ENCODE data around the gene CTNND2. TPM values are rescaled to one million over a fixed set of nuclear protein-coding genes. Genes with fewer than 3 reads are reported as not detected.

The CTNND2 gene
- total RNA-seq, 2 experiments from 2014 or later = 0.20 TPM; not detected in 1

DNA sequence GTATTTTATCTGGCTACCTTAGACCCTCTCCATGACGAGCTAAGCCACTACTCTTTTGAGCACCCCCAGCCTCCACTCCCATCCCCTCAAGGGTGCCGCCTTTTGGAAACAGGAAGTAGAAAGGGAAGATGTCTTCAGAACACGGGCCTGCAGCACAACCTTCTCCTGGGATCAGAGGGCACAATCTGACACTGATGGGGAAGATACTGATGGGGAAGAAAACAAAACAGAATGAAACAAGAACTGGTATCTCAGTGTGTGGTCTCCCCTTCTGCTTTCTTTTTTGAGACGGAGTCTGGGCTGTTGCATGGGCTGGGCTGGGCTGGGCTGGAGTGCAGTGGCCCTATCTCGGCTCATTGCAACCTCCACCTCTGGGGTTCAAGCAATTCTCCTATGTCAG lies 603.5 kb downstream of the CTNND2 start:
- no peak overlapping the region for H3K4me3 ChIP-seq (ENCODE audit: low read length)
- ATAC-seq (ENCODE audit: poor library complexity) (no peak), DNase-seq (no peak)
- no peak overlapping the region for H3K27ac ChIP-seq (ENCODE audit: low read depth in 1 of 2, low read length in 2 of 2)
- H3K27ac Mint-ChIP-seq = no peak overlapping the region
- H3K4me3 Mint-ChIP-seq = no peak overlapping the region
- no peaks in the 10 kb centered on the region for H3K9me3 ChIP-seq (ENCODE audit: control insufficient read depth in 1 of 2, insufficient read depth in 1 of 2, low read length in 2 of 2)
- H3K4me1 Mint-ChIP-seq (ENCODE audit: low read depth) = no peaks in the 10 kb centered on the region
- ChIA-PET POLR2A (no interaction called here), CTCF (no interaction called here)
- no peaks in the 10 kb centered on the region for H3K36me3 ChIP-seq (ENCODE audit: insufficient read depth, low read length)
- H3K36me3 Mint-ChIP-seq (ENCODE audit: low read depth) = no peaks in the 10 kb centered on the region
- intact Hi-C loops (cut with DNase I, micrococcal nuclease) = no loop called here
- no peaks in the 10 kb centered on the region for H3K27me3 ChIP-seq (ENCODE audit: control insufficient read depth in 1 of 2, insufficient read depth in 2 of 2, low read length in 2 of 2)
- TF ChIP-seq, protein P1, sequence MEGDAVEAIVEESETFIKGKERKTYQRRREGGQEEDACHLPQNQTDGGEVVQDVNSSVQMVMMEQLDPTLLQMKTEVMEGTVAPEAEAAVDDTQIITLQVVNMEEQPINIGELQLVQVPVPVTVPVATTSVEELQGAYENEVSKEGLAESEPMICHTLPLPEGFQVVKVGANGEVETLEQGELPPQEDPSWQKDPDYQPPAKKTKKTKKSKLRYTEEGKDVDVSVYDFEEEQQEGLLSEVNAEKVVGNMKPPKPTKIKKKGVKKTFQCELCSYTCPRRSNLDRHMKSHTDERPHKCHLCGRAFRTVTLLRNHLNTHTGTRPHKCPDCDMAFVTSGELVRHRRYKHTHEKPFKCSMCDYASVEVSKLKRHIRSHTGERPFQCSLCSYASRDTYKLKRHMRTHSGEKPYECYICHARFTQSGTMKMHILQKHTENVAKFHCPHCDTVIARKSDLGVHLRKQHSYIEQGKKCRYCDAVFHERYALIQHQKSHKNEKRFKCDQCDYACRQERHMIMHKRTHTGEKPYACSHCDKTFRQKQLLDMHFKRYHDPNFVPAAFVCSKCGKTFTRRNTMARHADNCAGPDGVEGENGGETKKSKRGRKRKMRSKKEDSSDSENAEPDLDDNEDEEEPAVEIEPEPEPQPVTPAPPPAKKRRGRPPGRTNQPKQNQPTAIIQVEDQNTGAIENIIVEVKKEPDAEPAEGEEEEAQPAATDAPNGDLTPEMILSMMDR (IDR thresholded peaks at IDR 0.05) = no peak
- H3K27me3 Mint-ChIP-seq = no peaks in the 10 kb centered on the region
- H3K9me3 Mint-ChIP-seq = no peaks in the 10 kb centered on the region
- no peaks in the 10 kb centered on the region for H3K4me1 ChIP-seq (ENCODE audit: insufficient read depth, low read length)

- no peaks in the 10 kb centered on the region for H3K4me1 Mint-ChIP-seq (ENCODE audit: low read depth)
- no peak for DNase-seq
- TF ChIP-seq, protein P1 (IDR thresholded peaks at IDR 0.05) = no peak
- no peaks in the 10 kb centered on the region for H3K27me3 ChIP-seq (ENCODE audit: control insufficient read depth in 1 of 2, insufficient read depth in 2 of 2, low read length in 2 of 2)
- intact Hi-C loops (cut with DNase I, micrococcal nuclease) = no loop called here
- H3K36me3 ChIP-seq (ENCODE audit: insufficient read depth, low read length) = no peaks in the 10 kb centered on the region
- no peak for ATAC-seq (ENCODE audit: poor library complexity)
- H3K4me3 ChIP-seq (ENCODE audit: low read length) = no peak overlapping the region
- CTCF ChIA-PET = no interaction called here
- no peak overlapping the region for H3K27ac ChIP-seq (ENCODE audit: low read depth in 1 of 2, low read length in 2 of 2)
- H3K36me3 Mint-ChIP-seq (ENCODE audit: low read depth) = no peaks in the 10 kb centered on the region
- POLR2A ChIA-PET = no interaction called here
- H3K4me1 ChIP-seq (ENCODE audit: insufficient read depth, low read length) = no peaks in the 10 kb centered on the region
- no peaks in the 10 kb centered on the region for H3K9me3 Mint-ChIP-seq
- no peaks in the 10 kb centered on the region for H3K9me3 ChIP-seq (ENCODE audit: control insufficient read depth in 1 of 2, insufficient read depth in 1 of 2, low read length in 2 of 2)
- H3K27me3 Mint-ChIP-seq = no peaks in the 10 kb centered on the region
- no peak overlapping the region for H3K4me3 Mint-ChIP-seq
- no peak overlapping the region for H3K27ac Mint-ChIP-seq
Observed at GRCh38 chr5:11298877-11299276, 605.4 kb downstream of the CTNND2 start.

DNA sequence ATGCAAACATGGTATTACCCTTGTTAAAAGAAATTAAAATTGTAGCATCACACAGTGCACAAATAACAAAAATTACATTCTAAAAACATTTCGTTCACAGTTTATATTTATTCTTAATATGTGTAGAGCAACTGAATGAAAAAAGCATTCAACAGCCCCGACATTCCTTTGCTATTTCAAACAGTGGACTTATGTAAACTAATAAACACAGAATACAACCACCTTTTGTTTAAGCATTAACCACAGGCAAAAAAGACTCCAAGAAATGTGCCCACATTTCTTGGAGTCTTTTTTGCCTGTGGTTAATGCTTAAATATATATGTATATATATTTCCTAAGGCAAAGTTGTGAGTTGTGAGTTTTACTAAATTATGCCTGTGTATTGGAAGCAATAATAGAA lies 610.7 kb downstream of the CTNND2 start:
- no peaks in the 10 kb centered on the region for H3K4me1 Mint-ChIP-seq (ENCODE audit: low read depth)
- ChIA-PET CTCF (no interaction called here), POLR2A (no interaction called here)
- Histone ChIP-seq H3K4me3 (ENCODE audit: low read length) (no peak overlapping the region), H3K27ac (ENCODE audit: low read depth in 1 of 2, low read length in 2 of 2) (no peak overlapping the region), H3K9me3 (ENCODE audit: control insufficient read depth in 1 of 2, insufficient read depth in 1 of 2, low read length in 2 of 2) (no peaks in the 10 kb centered on the region), H3K27me3 (ENCODE audit: control insufficient read depth in 1 of 2, insufficient read depth in 2 of 2, low read length in 2 of 2) (no peaks in the 10 kb centered on the region), H3K4me1 (ENCODE audit: insufficient read depth, low read length) (no peaks in the 10 kb centered on the region), H3K36me3 (ENCODE audit: insufficient read depth, low read length) (no peaks in the 10 kb centered on the region)
- TF ChIP-seq, protein P1 (IDR thresholded peaks at IDR 0.05) = no peak
- peaks cover 8% of the 10 kb centered on the region for H3K27me3 Mint-ChIP-seq
- no peak for DNase-seq
- intact Hi-C loops (cut with DNase I, micrococcal nuclease) = no loop called here
- ATAC-seq (ENCODE audit: poor library complexity) = no peak
- H3K27ac Mint-ChIP-seq = no peak overlapping the region
- no peaks in the 10 kb centered on the region for H3K36me3 Mint-ChIP-seq (ENCODE audit: low read depth)
- H3K9me3 Mint-ChIP-seq = no peaks in the 10 kb centered on the region
- H3K4me3 Mint-ChIP-seq = no peak overlapping the region

Data from CD4-positive, alpha-beta T cell (primary cell).